Breast epithelium (tissue), 4 donors: ENCODE measurements around the gene C8G. TPM values are rescaled to one million over a fixed set of nuclear protein-coding genes. Genes with fewer than 3 reads are reported as not detected.

ENCODE experiments used
- DNase-seq, 2 donors: peaks; one replicate each; pipeline ENCODE4 v3.0.0-alpha.2; 2019; ENCODE audit warnings: low spot score in 2 of 2
- H3K27ac ChIP-seq, 2 donors: fragments of 200-600 bp; sonication (generic) in 1 of 2; one replicate each; pipeline ENCODE4 v1.5.1; 2016 to 2019; ENCODE audit warnings: mild to moderate bottlenecking in 1 of 2
- H3K27me3 ChIP-seq, 2 donors: fragments of 200-600 bp; sonication (generic) in 1 of 2; one replicate each; pipeline versions ENCODE4 v1.5.1 to v1.6.0; 2017 to 2019; ENCODE audit warnings: control low read depth in 1 of 2, mild to moderate bottlenecking in 1 of 2
- H3K36me3 ChIP-seq: fragments of 200-600 bp; one replicate; pipeline ENCODE4 v1.5.1; 2019
- H3K4me1 ChIP-seq, 2 donors: fragments of 200-600 bp; sonication (generic); one replicate each; pipeline ENCODE4 v1.5.1; 2016 to 2019; ENCODE audit warnings: control low read depth in 1 of 2
- H3K4me3 ChIP-seq, 3 donors: fragments of 200-600 bp; sonication (generic); 1 replicate in 2 of 3; 2 replicates in 1 of 3; pipeline ENCODE4 v1.5.1; 2016 to 2019; ENCODE audit warnings: mild to moderate bottlenecking in 3 of 3, moderate library complexity in 2 of 3
- H3K9me3 ChIP-seq, 2 donors: fragments of 200-600 bp; sonication (generic) in 1 of 2; one replicate each; pipeline ENCODE4 v1.5.1; 2016 to 2019; ENCODE audit warnings: control low read depth in 1 of 2
- POLR2A ChIP-seq: fragments of 450-650 bp; IDR thresholded peaks from one replicate; pipeline ENCODE4 v1.6.1; 2016; ENCODE audit warnings: antibody characterized with exemption, mild to moderate bottlenecking, moderate library complexity
- POLR2AphosphoS5 ChIP-seq, 3 donors: sonication (generic); formaldehyde crosslinking; IDR thresholded peaks; one replicate each; pipeline ENCODE4 v1.6.1; 2017; ENCODE audit warnings: antibody characterized with exemption in 3 of 3
- intact Hi-C: fragments of 100-400 bp; cut with DNase I; formaldehyde crosslinking; loops from one replicate; pipeline ENCODE4 v1.15.1; 2023; ENCODE audit warnings: low total_unique reads
- total RNA-seq, 3 donors: library from RNA; depleted of rRNA; stranded (reverse); fragments of >200 nt; gene quantifications; one replicate each; pipeline ENCODE4 v1.1.0, GENCODE V29; 2016
- TF ChIP-seq, protein P1 (sequence below), 3 donors: fragments of 450-650 bp; IDR thresholded peaks; one replicate each; pipeline ENCODE4 v1.5.1; 2016 to 2017; ENCODE audit warnings: antibody characterized with exemption in 3 of 3, mild to moderate bottlenecking in 3 of 3, moderate library complexity in 3 of 3

C8G gene
- total RNA-seq: not detected

DNA sequence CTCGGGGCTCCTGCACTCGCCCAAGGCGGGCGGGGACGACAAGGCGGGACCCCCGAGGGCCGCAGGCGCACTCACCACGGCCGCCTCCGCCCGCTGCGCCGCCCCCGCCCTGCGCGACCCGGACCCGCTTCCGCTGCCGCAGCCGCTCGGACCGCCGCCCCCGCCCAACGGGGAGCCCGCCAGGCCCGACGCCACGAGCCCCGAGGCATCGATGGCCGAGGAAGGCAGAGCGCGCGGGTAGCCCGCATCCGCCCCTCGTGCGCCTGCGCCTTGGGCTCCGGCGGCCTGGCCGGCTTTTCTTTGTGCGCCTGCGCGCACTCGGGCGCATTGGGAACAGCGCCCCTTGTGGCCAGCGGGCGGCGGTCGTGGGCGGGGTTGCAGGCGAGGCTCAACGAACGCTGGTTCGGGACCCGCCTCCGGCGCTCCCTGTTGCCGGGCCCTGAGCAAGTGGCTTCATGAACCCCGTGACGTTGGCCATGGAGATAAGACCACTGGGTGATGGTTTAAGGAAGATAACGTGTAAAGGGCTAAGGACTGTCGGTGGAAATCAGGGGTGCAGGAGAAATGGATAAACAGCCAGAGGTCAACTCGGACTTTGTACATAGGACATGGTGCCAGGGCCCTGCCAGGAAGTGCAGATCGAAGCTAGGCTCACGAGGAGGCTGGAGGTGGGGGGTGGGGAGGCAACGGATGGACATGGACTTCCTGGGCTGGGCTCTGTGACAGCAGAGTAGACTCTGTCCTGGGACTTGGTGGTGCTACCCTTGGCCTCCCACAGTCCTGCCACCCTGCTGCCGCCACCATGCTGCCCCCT is at the start of gene C8G, which contains the start of gene FBXW5:
Gene C8G (plus strand): TSS at position 725 of the 814 bp plus-strand sequence. CDS start 78 bp downstream, at position 803.
Gene FBXW5 (minus strand): TSS at position 220 of the 814 bp plus-strand sequence. CDS start 655 bp downstream, outside the sequence.
- peaks cover 8 to 17% of the 10 kb centered on the region in 2 donors for H3K4me1 ChIP-seq
- intact Hi-C loops: no loop called here
- peak; percentile 84 to 93 for DNase-seq

DNA sequence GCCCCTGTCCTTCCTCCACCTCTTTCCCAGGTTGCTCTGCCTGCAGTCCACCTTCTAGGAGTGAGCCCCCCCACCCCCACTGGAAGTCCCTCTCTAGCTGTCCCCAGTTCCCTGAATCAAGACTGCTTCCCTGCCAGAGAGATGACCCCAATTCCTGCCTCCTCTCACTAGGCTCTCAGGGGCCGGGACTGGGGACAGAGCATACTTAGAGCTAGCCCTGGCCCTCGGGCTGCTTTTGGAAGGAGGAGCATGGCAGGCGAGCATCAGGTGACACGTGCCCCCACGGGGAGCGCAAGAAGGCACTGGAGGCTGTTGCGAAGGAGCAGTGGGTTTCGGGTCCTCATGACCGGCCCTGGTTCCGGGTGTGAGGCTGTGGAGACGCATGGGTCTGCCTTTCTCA is 49.0 kb upstream of the C8G start:
- Histone ChIP-seq H3K27ac (no peak overlapping the region), H3K36me3 (no peaks in the 10 kb centered on the region), H3K9me3 (no peaks in the 10 kb centered on the region), H3K4me3 (no peak overlapping the region), H3K27me3 (no peaks in the 10 kb centered on the region), H3K4me1 (peaks cover 0 to 3% of the 10 kb centered on the region in 2 donors)
- TF ChIP-seq POLR2AphosphoS5 (IDR thresholded peaks at IDR 0.05) (no peak), POLR2A (no peak)
- TF ChIP-seq, protein P1, sequence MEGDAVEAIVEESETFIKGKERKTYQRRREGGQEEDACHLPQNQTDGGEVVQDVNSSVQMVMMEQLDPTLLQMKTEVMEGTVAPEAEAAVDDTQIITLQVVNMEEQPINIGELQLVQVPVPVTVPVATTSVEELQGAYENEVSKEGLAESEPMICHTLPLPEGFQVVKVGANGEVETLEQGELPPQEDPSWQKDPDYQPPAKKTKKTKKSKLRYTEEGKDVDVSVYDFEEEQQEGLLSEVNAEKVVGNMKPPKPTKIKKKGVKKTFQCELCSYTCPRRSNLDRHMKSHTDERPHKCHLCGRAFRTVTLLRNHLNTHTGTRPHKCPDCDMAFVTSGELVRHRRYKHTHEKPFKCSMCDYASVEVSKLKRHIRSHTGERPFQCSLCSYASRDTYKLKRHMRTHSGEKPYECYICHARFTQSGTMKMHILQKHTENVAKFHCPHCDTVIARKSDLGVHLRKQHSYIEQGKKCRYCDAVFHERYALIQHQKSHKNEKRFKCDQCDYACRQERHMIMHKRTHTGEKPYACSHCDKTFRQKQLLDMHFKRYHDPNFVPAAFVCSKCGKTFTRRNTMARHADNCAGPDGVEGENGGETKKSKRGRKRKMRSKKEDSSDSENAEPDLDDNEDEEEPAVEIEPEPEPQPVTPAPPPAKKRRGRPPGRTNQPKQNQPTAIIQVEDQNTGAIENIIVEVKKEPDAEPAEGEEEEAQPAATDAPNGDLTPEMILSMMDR (IDR thresholded peaks at IDR 0.05): no peak
- intact Hi-C loops: no loop called here
- no peak for DNase-seq

More for the DNA sequence above, at the start of gene C8G, which contains the start of gene FBXW5:
- H3K4me3 ChIP-seq: peak within 1 kb of the TSS; percentile 62 to 91 (median 85)
- H3K27me3 ChIP-seq: no peaks in the 10 kb centered on the region
- peaks cover 11% of the 10 kb centered on the region for H3K36me3 ChIP-seq
- peak within 1 kb of the TSS; percentile 83 to 92 for H3K27ac ChIP-seq
- no peak for TF ChIP-seq POLR2A
- TF ChIP-seq, protein P1 (IDR thresholded peaks at IDR 0.05): peak; percentile 97 to 99 (median 98)
- TF ChIP-seq POLR2AphosphoS5 (IDR thresholded peaks at IDR 0.05): peak in 2 of 3 donors; percentile 54 to 60
- no peaks in the 10 kb centered on the region for H3K9me3 ChIP-seq

DNA sequence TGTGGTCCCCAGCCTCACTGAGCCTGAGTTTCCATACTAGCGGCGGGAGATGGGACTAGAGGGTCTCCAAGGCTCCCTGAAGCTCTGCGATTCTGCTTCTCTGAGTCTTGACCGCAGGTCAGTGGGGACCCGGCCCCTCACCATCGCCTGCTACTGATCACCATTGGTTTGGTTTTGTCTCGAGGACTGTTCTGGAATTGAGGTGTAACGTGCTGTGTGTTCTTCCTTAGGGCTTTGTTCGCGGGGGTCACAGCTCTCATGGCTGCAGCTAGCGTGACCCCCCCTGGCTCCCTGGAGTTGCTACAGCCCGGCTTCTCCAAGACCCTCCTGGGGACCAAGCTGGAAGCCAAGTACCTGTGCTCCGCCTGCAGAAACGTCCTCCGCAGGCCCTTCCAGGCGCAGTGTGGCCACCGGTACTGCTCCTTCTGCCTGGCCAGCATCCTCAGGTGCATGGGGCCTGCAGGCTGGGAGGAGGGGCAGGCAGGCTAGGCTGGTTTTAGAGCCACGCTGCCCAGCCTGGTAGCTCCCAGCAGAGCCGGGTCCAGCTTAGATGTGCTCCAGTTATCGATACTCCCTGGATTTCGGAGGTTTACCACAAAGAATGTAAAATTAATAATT is 46.5 kb upstream of the C8G start:
- DNase-seq: no peak
- intact Hi-C loops: no loop called here
- no peak overlapping the region for H3K27ac ChIP-seq
- peaks cover 11 to 23% of the 10 kb centered on the region in 2 donors for H3K4me1 ChIP-seq
- no peaks in the 10 kb centered on the region for H3K27me3 ChIP-seq
- H3K36me3 ChIP-seq: no peaks in the 10 kb centered on the region
- H3K9me3 ChIP-seq: no peaks in the 10 kb centered on the region
- no peak overlapping the region for H3K4me3 ChIP-seq
- no peak for TF ChIP-seq POLR2A
- TF ChIP-seq, protein P1 (IDR thresholded peaks at IDR 0.05): no peak
- TF ChIP-seq POLR2AphosphoS5 (IDR thresholded peaks at IDR 0.05): no peak

DNA sequence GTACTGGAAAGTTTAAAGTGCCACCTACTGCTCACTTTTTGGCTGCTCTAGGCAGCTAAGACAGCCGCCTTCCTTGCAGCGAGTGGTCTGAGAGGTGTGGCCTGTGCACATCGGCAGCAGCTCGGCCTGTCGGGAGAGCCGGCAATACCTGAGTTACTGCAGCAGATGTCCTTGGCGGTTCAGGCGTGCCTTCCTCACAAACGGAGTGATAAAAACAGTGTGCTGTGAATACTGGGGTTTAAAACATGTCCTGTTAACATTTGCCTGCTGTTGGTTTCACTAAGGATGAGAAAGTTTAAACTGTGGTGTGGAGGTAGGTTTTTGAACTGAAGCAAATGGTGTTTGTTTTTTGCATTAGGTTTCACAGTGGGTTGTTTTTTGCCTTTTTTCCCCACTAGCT is 45.8 kb upstream of the C8G start:
- peaks cover 11 to 23% of the 10 kb centered on the region in 2 donors for H3K4me1 ChIP-seq
- peak overlapping the region in 1 of 2 donors; percentile 91 for H3K27ac ChIP-seq
- H3K4me3 ChIP-seq: no peak overlapping the region
- TF ChIP-seq POLR2A (no peak), POLR2AphosphoS5 (IDR thresholded peaks at IDR 0.05) (no peak)
- TF ChIP-seq, protein P1 (IDR thresholded peaks at IDR 0.05): no peak
- DNase-seq: no peak
- intact Hi-C loops: no loop called here
- no peaks in the 10 kb centered on the region for H3K9me3 ChIP-seq
- no peaks in the 10 kb centered on the region for H3K27me3 ChIP-seq
- H3K36me3 ChIP-seq: no peaks in the 10 kb centered on the region

DNA sequence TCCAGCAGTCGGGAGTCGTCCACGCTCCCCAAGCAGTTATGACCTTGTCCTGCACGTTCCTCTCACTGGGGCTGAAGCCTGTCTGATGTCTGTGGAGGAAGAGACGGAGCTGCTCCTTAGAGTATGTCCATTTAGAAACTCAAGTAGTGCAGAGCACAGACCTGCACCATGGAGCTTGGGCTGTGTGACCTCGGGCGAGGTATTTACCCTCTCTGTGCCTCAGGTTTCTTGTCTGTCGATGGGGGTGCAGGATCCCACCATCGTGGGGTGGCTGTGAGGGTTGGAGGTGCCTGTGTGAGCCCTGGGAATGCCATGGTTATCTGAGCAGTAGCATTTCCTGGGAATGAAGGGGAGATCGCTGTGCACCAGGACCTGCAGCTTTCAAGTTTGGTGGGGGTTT is 44.5 kb upstream of the C8G start:
- no peaks in the 10 kb centered on the region for H3K36me3 ChIP-seq
- no peak overlapping the region for H3K4me3 ChIP-seq
- TF ChIP-seq, protein P1 (IDR thresholded peaks at IDR 0.05): no peak
- TF ChIP-seq POLR2A (no peak), POLR2AphosphoS5 (IDR thresholded peaks at IDR 0.05) (no peak)
- DNase-seq: no peak
- H3K27me3 ChIP-seq: no peaks in the 10 kb centered on the region
- peak overlapping the region; percentile 91 to 93 for H3K27ac ChIP-seq
- H3K9me3 ChIP-seq: no peaks in the 10 kb centered on the region
- peaks cover 11 to 23% of the 10 kb centered on the region in 2 donors for H3K4me1 ChIP-seq
- intact Hi-C loops: no loop called here
